Right renal pelvis (tissue), 4 donors: ENCODE measurements around the gene FBXW8. TPM values are rescaled to one million over a fixed set of nuclear protein-coding genes. Genes with fewer than 3 reads are reported as not detected.
A peak's percentile ranks its signal among the peaks of the same experiment; 100 is the strongest.

Experiments used
- DNase-seq, 4 donors: peaks; one replicate each; pipeline ENCODE4 v3.0.0-alpha.2; 2013; ENCODE audit warnings: low read depth in 4 of 4, low spot score in 3 of 4, missing footprints in 1 of 4
- polyA plus RNA-seq, 4 donors: library from polyadenylated mRNA; unstranded; fragments of 120-200 nt; gene quantifications; one replicate each; pipeline ENCODE4 v1.2.1, GENCODE V29; 2013; ENCODE audit not compliant: insufficient read length in 4 of 4

FBXW8 gene
- polyA plus RNA-seq: 10 to 100 TPM; 22.1 to 25.6 (median 23.7) TPM

GRCh38 chr12:116910645-116911451 is at the start of gene FBXW8:
Gene FBXW8, plus strand, starts transcription at chr12:116910950. Its CDS starts 88 bp downstream, at chr12:116911038.
- peak in 3 of 4 donors; percentile 39 to 68 (median 40) for DNase-seq

GRCh38 chr12:116861320-116861719 is 49.4 kb upstream of the FBXW8 start:
- DNase-seq: no peak

GRCh38 chr12:116862167-116862566 is 48.6 kb upstream of the FBXW8 start:
- no peak for DNase-seq

- no peak for DNase-seq
Observed at GRCh38 chr12:116863275-116863767, 47.4 kb upstream of the FBXW8 start.

GRCh38 chr12:116864371-116865160 is 46.2 kb upstream of the FBXW8 start:
- DNase-seq: no peak

GRCh38 chr12:116867523-116867922 is 43.2 kb upstream of the FBXW8 start:
- DNase-seq: no peak

GRCh38 chr12:116870306-116870705 is 40.4 kb upstream of the FBXW8 start:
- DNase-seq: no peak

- DNase-seq: no peak
Observed at GRCh38 chr12:116874324-116874995, 36.3 kb upstream of the FBXW8 start.

GRCh38 chr12:116876151-116876869 is 34.4 kb upstream of the FBXW8 start:
- no peak for DNase-seq

GRCh38 chr12:116878567-116879508 is 31.9 kb upstream of the FBXW8 start:
- DNase-seq: no peak

- no peak for DNase-seq
Observed at GRCh38 chr12:116879509-116880212, 31.1 kb upstream of the FBXW8 start.

- DNase-seq: no peak
Observed at GRCh38 chr12:116880213-116880816, 30.4 kb upstream of the FBXW8 start.

GRCh38 chr12:116880817-116881324 is 29.9 kb upstream of the FBXW8 start:
- DNase-seq: no peak

- no peak for DNase-seq
Observed at GRCh38 chr12:116881325-116881876, 29.3 kb upstream of the FBXW8 start, which contains the start of gene HRK. Gene HRK, minus strand, starts transcription at chr12:116881441. Its CDS starts 134 bp downstream, at chr12:116881307.

- no peak for DNase-seq
Observed at GRCh38 chr12:116881877-116882507, 28.8 kb upstream of the FBXW8 start.

GRCh38 chr12:116882742-116883141 is 28.0 kb upstream of the FBXW8 start:
- DNase-seq: no peak

- no peak for DNase-seq
Observed at GRCh38 chr12:116884871-116885270, 25.9 kb upstream of the FBXW8 start.
